HEK293 (cell line): Measurements from ENCODE around the gene C2CD2L.

Experiments used
- CTCF ChIA-PET: fragments of 350-600 bp; formaldehyde crosslinking; extraction: SDS; loops from one replicate; lab custom pipeline; 2021; ENCODE audit warnings: antibody characterized with exemption; lab: Yijun Ruan, JAX
- POLR2A ChIA-PET: fragments of 300-600 bp; formaldehyde crosslinking; extraction: SDS; loops from one replicate; lab custom pipeline; 2020; ENCODE audit warnings: antibody characterized with exemption, inconsistent platforms; lab: Yijun Ruan, JAX
- H3K27ac ChIP-seq: fragments of 200-500 bp; sonication (Bioruptor generic); 2 replicates; pipeline ENCODE4 v1.5.1; 2014; ENCODE audit warnings: low read depth, low read length, control low read depth, inconsistent platforms; ENCODE audit errors: extremely low read depth
- H3K36me3 ChIP-seq, 2 experiments: fragments of 200-500 bp in 1 of 2; sonication (Bioruptor generic) in 1 of 2; 1 replicate in 1 of 2; 2 replicates in 1 of 2; pipeline ENCODE4 v1.5.1; 2014 to 2017; ENCODE audit warnings: inconsistent platforms in 2 of 2, low read length in 2 of 2; ENCODE audit not compliant: control insufficient read depth in 2 of 2, insufficient read depth in 1 of 2
- H3K4me1 ChIP-seq: fragments of 200-500 bp; sonication (Bioruptor generic); 2 replicates; pipeline ENCODE4 v1.5.1; 2014; ENCODE audit warnings: mild to moderate bottlenecking, low read length, inconsistent platforms; ENCODE audit not compliant: control insufficient read depth, insufficient read depth
- H3K4me3 ChIP-seq: 2 replicates; pipeline ENCODE4 v1.5.1; 2011; ENCODE audit warnings: low read depth, mild to moderate bottlenecking, control low read depth, low read length, moderate library complexity
- H3K9me3 ChIP-seq: fragments of 200-500 bp; sonication (Bioruptor generic); 2 replicates; pipeline ENCODE4 v1.5.1; 2014; ENCODE audit warnings: low read depth, low read length, inconsistent platforms; ENCODE audit not compliant: control insufficient read depth, insufficient read depth
- EGR2 ChIP-seq: fragments of 450-650 bp; formaldehyde crosslinking; IDR thresholded peaks from 2 replicates; pipeline ENCODE4 v1.5.1; 2016; ENCODE audit warnings: low read depth, missing biosample characterization, missing genetic modification characterization
- FEZF1 ChIP-seq: fragments of 450-650 bp; formaldehyde crosslinking; IDR thresholded peaks from 2 replicates; pipeline ENCODE4 v1.5.1; 2016; ENCODE audit warnings: missing biosample characterization, missing genetic modification characterization
- HOXC10 ChIP-seq: sonication (generic); formaldehyde crosslinking; IDR thresholded peaks from 2 replicates; pipeline ENCODE4 v1.8.1; 2023; ENCODE audit warnings: mild to moderate bottlenecking, missing genetic modification reagents
- INSM2 ChIP-seq: fragments of 450-650 bp; formaldehyde crosslinking; IDR thresholded peaks from 2 replicates; pipeline ENCODE4 v1.5.1; 2016; ENCODE audit warnings: missing biosample characterization, missing genetic modification characterization
- KLF9 ChIP-seq: fragments of 450-650 bp; formaldehyde crosslinking; IDR thresholded peaks from 2 replicates; pipeline ENCODE4 v1.5.1; 2016; ENCODE audit warnings: missing biosample characterization, missing genetic modification characterization, low read depth
- PRDM1 ChIP-seq: fragments of 450-650 bp; formaldehyde crosslinking; IDR thresholded peaks from 2 replicates; pipeline ENCODE4; 2016; ENCODE audit warnings: missing biosample characterization, missing genetic modification characterization
- YY2 ChIP-seq: fragments of 450-650 bp; formaldehyde crosslinking; IDR thresholded peaks from 2 replicates; pipeline ENCODE4 v1.5.1; 2016; ENCODE audit warnings: missing biosample characterization, missing genetic modification characterization
- ZBTB20 ChIP-seq: fragments of 450-650 bp; formaldehyde crosslinking; IDR thresholded peaks from 2 replicates; pipeline ENCODE4 v1.5.1; 2016; ENCODE audit warnings: missing biosample characterization, missing genetic modification characterization
- ZFHX2 ChIP-seq: fragments of 450-650 bp; formaldehyde crosslinking; conservative IDR thresholded peaks from 2 replicates; pipeline ENCODE4 v1.5.1; 2016; ENCODE audit warnings: missing biosample characterization, missing genetic modification characterization
- ZFP37 ChIP-seq: fragments of 450-650 bp; formaldehyde crosslinking; IDR thresholded peaks from 2 replicates; pipeline ENCODE4 v1.5.1; 2016; ENCODE audit warnings: missing biosample characterization, missing genetic modification characterization
- ZFP41 ChIP-seq: fragments of 450-650 bp; formaldehyde crosslinking; IDR thresholded peaks from 2 replicates; pipeline ENCODE4 v1.5.1; 2016; ENCODE audit warnings: missing biosample characterization, missing genetic modification characterization, borderline replicate concordance
- ZNF10 ChIP-seq: fragments of 450-650 bp; formaldehyde crosslinking; IDR thresholded peaks from 2 replicates; pipeline ENCODE4 v1.5.1; 2017; ENCODE audit warnings: missing biosample characterization, missing genetic modification characterization
- ZNF112 ChIP-seq: fragments of 450-650 bp; formaldehyde crosslinking; IDR thresholded peaks from 2 replicates; pipeline ENCODE4 v1.5.0; 2017; ENCODE audit warnings: missing biosample characterization, missing genetic modification characterization
- ZNF335 ChIP-seq: fragments of 450-650 bp; formaldehyde crosslinking; conservative IDR thresholded peaks from 2 replicates; pipeline ENCODE4 v1.5.1; 2016; ENCODE audit warnings: missing biosample characterization, missing genetic modification characterization
- ZNF391 ChIP-seq: fragments of 450-650 bp; formaldehyde crosslinking; IDR thresholded peaks from 2 replicates; pipeline ENCODE4 v1.5.1; 2016; ENCODE audit warnings: low read depth, missing biosample characterization, missing genetic modification characterization, borderline replicate concordance
- ZNF610 ChIP-seq: fragments of 450-650 bp; formaldehyde crosslinking; IDR thresholded peaks from 2 replicates; pipeline ENCODE4 v1.5.1; 2016; ENCODE audit warnings: missing biosample characterization, missing genetic modification characterization, borderline replicate concordance
- ZNF626 ChIP-seq: fragments of 450-650 bp; sonication (Bioruptor Pico); formaldehyde crosslinking; IDR thresholded peaks from 2 replicates; pipeline ENCODE4 v1.5.1; 2018; ENCODE audit warnings: missing biosample characterization, missing genetic modification characterization, inconsistent platforms
- TF ChIP-seq, protein P1 (sequence below): fragments of 450-650 bp; formaldehyde crosslinking; IDR thresholded peaks from 2 replicates; pipeline ENCODE4 v1.5.1; 2016; ENCODE audit warnings: missing biosample characterization, missing genetic modification characterization
- TF ChIP-seq, protein P2 (sequence below): fragments of 450-650 bp; formaldehyde crosslinking; IDR thresholded peaks from 2 replicates; pipeline ENCODE4 v1.5.1; 2016; ENCODE audit warnings: missing biosample characterization, missing genetic modification characterization
- TF ChIP-seq, protein P3 (sequence below): fragments of 450-650 bp; formaldehyde crosslinking; conservative IDR thresholded peaks from 2 replicates; pipeline ENCODE4 v1.5.1; 2016; ENCODE audit warnings: low read depth, missing biosample characterization, missing genetic modification characterization
- TF ChIP-seq, protein P4 (sequence below): fragments of 450-650 bp; formaldehyde crosslinking; IDR thresholded peaks from 2 replicates; pipeline ENCODE4 v1.5.1; 2016; ENCODE audit warnings: missing biosample characterization, missing genetic modification characterization

Gene C2CD2L

DNA sequence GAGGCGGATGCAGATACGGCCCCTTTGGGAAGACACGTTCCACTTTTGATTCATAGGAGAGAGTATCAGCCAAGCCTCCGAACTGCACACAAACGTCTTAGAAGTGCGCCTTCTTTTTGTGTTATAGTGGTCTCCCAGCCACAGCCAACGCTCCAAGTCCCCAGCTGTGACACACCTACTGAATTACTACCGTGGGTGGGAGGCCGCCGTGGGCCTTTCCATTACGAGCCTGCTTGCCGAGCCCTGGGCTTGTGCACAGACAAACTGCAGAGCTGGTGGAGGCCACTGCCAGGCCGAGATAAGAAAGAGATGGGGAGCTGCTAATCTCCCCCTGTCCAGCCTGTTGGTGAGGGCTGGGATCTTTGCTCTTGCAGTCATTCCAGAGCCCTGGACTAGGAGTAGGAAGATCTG is 21.7 kb upstream of the C2CD2L start:
- Histone ChIP-seq H3K4me3 (peak overlapping the region; percentile 69), H3K27ac (peak overlapping the region; percentile 6; the same call in 1 of the 2 replicates), H3K9me3 (no peaks in the 10 kb centered on the region), H3K4me1 (0 out of 2 replicates have a peak, but pooled peaks cover 3% of the 10 kb centered on the region), H3K36me3 (peaks cover 0 to 47% of the 10 kb centered on the region in 2 experiments; a peak in 2 of 3 replicates)
- ChIA-PET POLR2A (interaction anchor here (0.5 to 3.6 kb wide), 36 partner anchors 7 to 473 kb away, joined by 3 to 65 read pairs (median 4); partner anchors contain the start of genes BCL9L, C2CD2L, CBL and CENATAC), CTCF (interaction anchor here (0.6 to 1.6 kb wide), 6 partner anchors 14 to 253 kb away, joined by 3 to 5 read pairs (median 3); no protein-coding TSS in a partner anchor)
- TF ChIP-seq INSM2 (tag by site-specific recombination) (no peak), EGR2 (peak; percentile 63; the same call in 1 of the 2 replicates), KLF9 (tag by site-specific recombination) (0 out of 2 replicates have a peak, but pooled peaks have one; percentile 15), PRDM1 (tag by site-specific recombination) (0 out of 2 replicates have a peak, but pooled peaks have one; percentile 11), ZBTB20 (tag by site-specific recombination) (peak; percentile 52), ZNF391 (no peak), ZNF112 (no peak), ZNF335 (peak; percentile 43), ZFHX2 (tag by site-specific recombination) (peak; percentile 81)
- TF ChIP-seq, protein P1, sequence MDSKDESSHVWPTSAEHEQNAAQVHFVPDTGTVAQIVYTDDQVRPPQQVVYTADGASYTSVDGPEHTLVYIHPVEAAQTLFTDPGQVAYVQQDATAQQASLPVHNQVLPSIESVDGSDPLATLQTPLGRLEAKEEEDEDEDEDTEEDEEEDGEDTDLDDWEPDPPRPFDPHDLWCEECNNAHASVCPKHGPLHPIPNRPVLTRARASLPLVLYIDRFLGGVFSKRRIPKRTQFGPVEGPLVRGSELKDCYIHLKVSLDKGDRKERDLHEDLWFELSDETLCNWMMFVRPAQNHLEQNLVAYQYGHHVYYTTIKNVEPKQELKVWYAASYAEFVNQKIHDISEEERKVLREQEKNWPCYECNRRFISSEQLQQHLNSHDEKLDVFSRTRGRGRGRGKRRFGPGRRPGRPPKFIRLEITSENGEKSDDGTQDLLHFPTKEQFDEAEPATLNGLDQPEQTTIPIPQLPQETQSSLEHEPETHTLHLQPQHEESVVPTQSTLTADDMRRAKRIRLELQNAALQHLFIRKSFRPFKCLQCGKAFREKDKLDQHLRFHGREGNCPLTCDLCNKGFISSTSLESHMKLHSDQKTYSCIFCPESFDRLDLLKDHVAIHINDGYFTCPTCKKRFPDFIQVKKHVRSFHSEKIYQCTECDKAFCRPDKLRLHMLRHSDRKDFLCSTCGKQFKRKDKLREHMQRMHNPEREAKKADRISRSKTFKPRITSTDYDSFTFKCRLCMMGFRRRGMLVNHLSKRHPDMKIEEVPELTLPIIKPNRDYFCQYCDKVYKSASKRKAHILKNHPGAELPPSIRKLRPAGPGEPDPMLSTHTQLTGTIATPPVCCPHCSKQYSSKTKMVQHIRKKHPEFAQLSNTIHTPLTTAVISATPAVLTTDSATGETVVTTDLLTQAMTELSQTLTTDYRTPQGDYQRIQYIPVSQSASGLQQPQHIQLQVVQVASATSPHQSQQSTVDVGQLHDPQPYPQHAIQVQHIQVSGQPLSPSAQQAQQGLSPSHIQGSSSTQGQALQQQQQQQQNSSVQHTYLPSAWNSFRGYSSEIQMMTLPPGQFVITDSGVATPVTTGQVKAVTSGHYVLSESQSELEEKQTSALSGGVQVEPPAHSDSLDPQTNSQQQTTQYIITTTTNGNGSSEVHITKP, result no peak

- Histone ChIP-seq H3K36me3 (peaks cover 0 to 43% of the 10 kb centered on the region in 2 experiments; a peak in 1 of 3 replicates), H3K9me3 (no peaks in the 10 kb centered on the region), H3K27ac (no peak overlapping the region), H3K4me3 (no peak overlapping the region), H3K4me1 (0 out of 2 replicates have a peak, but pooled peaks cover 3% of the 10 kb centered on the region)
- ChIA-PET CTCF (interaction anchor here (0.6 to 0.7 kb wide), 3 partner anchors 27 to 300 kb away, joined by 3 to 5 read pairs (median 5); no protein-coding TSS in a partner anchor), POLR2A (interaction anchor here (0.6 to 3.6 kb wide), 5 partner anchors 8 to 345 kb away, joined by 3 to 65 read pairs (median 6); partner anchors contain the start of genes C2CD2L and VPS11)
- TF ChIP-seq ZNF10 (tag by site-specific recombination), result no peak
- no peak for TF ChIP-seq ZNF391
- TF ChIP-seq, protein P2, sequence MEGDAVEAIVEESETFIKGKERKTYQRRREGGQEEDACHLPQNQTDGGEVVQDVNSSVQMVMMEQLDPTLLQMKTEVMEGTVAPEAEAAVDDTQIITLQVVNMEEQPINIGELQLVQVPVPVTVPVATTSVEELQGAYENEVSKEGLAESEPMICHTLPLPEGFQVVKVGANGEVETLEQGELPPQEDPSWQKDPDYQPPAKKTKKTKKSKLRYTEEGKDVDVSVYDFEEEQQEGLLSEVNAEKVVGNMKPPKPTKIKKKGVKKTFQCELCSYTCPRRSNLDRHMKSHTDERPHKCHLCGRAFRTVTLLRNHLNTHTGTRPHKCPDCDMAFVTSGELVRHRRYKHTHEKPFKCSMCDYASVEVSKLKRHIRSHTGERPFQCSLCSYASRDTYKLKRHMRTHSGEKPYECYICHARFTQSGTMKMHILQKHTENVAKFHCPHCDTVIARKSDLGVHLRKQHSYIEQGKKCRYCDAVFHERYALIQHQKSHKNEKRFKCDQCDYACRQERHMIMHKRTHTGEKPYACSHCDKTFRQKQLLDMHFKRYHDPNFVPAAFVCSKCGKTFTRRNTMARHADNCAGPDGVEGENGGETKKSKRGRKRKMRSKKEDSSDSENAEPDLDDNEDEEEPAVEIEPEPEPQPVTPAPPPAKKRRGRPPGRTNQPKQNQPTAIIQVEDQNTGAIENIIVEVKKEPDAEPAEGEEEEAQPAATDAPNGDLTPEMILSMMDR (tag by site-specific recombination), result no peak
- TF ChIP-seq, protein P3, sequence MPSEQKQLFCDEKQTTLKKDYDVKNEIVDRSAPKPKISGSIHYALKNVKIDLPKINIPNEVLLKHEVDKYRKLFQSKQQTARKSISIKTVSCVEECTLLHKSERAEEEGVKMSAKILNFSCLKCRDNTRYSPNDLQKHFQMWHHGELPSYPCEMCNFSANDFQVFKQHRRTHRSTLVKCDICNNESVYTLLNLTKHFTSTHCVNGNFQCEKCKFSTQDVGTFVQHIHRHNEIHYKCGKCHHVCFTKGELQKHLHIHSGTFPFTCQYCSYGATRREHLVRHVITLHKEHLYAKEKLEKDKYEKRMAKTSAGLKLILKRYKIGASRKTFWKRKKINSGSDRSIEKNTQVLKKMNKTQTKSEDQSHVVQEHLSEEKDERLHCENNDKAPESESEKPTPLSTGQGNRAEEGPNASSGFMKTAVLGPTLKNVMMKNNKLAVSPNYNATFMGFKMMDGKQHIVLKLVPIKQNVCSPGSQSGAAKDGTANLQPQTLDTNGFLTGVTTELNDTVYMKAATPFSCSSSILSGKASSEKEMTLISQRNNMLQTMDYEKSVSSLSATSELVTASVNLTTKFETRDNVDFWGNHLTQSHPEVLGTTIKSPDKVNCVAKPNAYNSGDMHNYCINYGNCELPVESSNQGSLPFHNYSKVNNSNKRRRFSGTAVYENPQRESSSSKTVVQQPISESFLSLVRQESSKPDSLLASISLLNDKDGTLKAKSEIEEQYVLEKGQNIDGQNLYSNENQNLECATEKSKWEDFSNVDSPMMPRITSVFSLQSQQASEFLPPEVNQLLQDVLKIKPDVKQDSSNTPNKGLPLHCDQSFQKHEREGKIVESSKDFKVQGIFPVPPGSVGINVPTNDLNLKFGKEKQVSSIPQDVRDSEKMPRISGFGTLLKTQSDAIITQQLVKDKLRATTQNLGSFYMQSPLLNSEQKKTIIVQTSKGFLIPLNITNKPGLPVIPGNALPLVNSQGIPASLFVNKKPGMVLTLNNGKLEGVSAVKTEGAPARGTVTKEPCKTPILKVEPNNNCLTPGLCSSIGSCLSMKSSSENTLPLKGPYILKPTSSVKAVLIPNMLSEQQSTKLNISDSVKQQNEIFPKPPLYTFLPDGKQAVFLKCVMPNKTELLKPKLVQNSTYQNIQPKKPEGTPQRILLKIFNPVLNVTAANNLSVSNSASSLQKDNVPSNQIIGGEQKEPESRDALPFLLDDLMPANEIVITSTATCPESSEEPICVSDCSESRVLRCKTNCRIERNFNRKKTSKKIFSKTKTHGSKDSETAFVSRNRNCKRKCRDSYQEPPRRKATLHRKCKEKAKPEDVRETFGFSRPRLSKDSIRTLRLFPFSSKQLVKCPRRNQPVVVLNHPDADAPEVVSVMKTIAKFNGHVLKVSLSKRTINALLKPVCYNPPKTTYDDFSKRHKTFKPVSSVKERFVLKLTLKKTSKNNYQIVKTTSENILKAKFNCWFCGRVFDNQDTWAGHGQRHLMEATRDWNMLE (tag by site-specific recombination), result no peak
- no peak for TF ChIP-seq ZFP41 (tag by site-specific recombination)
- no peak for TF ChIP-seq FEZF1 (tag by site-specific recombination)
- no peak for TF ChIP-seq ZFP37 (tag by site-specific recombination)
- TF ChIP-seq YY2 (tag by site-specific recombination), result no peak
- no peak for TF ChIP-seq ZNF626 (tag by site-specific recombination)
- TF ChIP-seq ZNF610 (tag by site-specific recombination), result no peak
- TF ChIP-seq HOXC10 (CRISPR knock-in tag), result no peak
- TF ChIP-seq, protein P4, sequence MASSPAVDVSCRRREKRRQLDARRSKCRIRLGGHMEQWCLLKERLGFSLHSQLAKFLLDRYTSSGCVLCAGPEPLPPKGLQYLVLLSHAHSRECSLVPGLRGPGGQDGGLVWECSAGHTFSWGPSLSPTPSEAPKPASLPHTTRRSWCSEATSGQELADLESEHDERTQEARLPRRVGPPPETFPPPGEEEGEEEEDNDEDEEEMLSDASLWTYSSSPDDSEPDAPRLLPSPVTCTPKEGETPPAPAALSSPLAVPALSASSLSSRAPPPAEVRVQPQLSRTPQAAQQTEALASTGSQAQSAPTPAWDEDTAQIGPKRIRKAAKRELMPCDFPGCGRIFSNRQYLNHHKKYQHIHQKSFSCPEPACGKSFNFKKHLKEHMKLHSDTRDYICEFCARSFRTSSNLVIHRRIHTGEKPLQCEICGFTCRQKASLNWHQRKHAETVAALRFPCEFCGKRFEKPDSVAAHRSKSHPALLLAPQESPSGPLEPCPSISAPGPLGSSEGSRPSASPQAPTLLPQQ (tag by site-specific recombination), result no peak
Measured at GRCh38 chr11:119087123-119087522, 20.0 kb upstream of the C2CD2L start.
